ENCODE data around the gene TDP2.
"Not testable (repeated sequence)": the region's sequence is repeated elsewhere in the genome, so short reads cannot be mapped to it uniquely, and the experiment has no call there.

Gene TDP2

GRCh38 chr6:24663189-24663588 is 3.5 kb downstream of the TDP2 start:
- no peak overlapping the region for H3K27ac ChIP-seq (ENCODE audit: low read depth, low read length)
- H3K4me1 ChIP-seq (ENCODE audit: control insufficient read depth, insufficient read depth, low read length) = peaks cover 26% of the 10 kb centered on the region
- no peak overlapping the region for H3K4me3 ChIP-seq (ENCODE audit: low read depth, low read length)
- no peaks in the 10 kb centered on the region for H3K27me3 ChIP-seq (ENCODE audit: control insufficient read depth, insufficient read depth, low read length)
- H3K9ac ChIP-seq (ENCODE audit: low read length) = no peak overlapping the region
- 0 out of 2 replicates have a peak, but pooled peaks cover 2% of the 10 kb centered on the region for H3K9me3 ChIP-seq (ENCODE audit: control insufficient read depth, insufficient read depth, low read depth, low read length)
- H3K36me3 ChIP-seq (ENCODE audit: control insufficient read depth, insufficient read depth, low read length) = peaks cover 37% of the 10 kb centered on the region

- Histone ChIP-seq H3K36me3 (ENCODE audit: control insufficient read depth, insufficient read depth, low read length) (peaks cover 44% of the 10 kb centered on the region), H3K4me1 (ENCODE audit: control insufficient read depth, insufficient read depth, low read length) (peaks cover 26% of the 10 kb centered on the region), H3K27me3 (ENCODE audit: control insufficient read depth, insufficient read depth, low read length) (no peaks in the 10 kb centered on the region), H3K4me3 (ENCODE audit: low read depth, low read length) (no peak overlapping the region), H3K9ac (ENCODE audit: low read length) (no peak overlapping the region), H3K9me3 (ENCODE audit: control insufficient read depth, insufficient read depth, low read depth, low read length) (no peaks in the 10 kb centered on the region), H3K27ac (ENCODE audit: low read depth, low read length) (no peak overlapping the region)
Measured at GRCh38 chr6:24662236-24662635, 4.5 kb downstream of the TDP2 start.

GRCh38 chr6:24661759-24662158 is 4.9 kb downstream of the TDP2 start:
- H3K9me3 ChIP-seq (ENCODE audit: control insufficient read depth, insufficient read depth, low read depth, low read length); H3K4me3 ChIP-seq (ENCODE audit: low read depth, low read length); H3K9ac ChIP-seq (ENCODE audit: low read length); H3K27me3 ChIP-seq (ENCODE audit: control insufficient read depth, insufficient read depth, low read length); H3K27ac ChIP-seq (ENCODE audit: low read depth, low read length): not testable (repeated sequence)
- peaks cover 26% of the 10 kb centered on the region for H3K4me1 ChIP-seq (ENCODE audit: control insufficient read depth, insufficient read depth, low read length)
- H3K36me3 ChIP-seq (ENCODE audit: control insufficient read depth, insufficient read depth, low read length) = peaks cover 47% of the 10 kb centered on the region

GRCh38 chr6:24660105-24660504 is 6.6 kb downstream of the TDP2 start:
- H3K9me3 ChIP-seq (ENCODE audit: control insufficient read depth, insufficient read depth, low read depth, low read length) = no peaks in the 10 kb centered on the region
- H3K27me3 ChIP-seq (ENCODE audit: control insufficient read depth, insufficient read depth, low read length) = no peaks in the 10 kb centered on the region
- H3K4me1 ChIP-seq (ENCODE audit: control insufficient read depth, insufficient read depth, low read length) = peaks cover 20% of the 10 kb centered on the region
- H3K36me3 ChIP-seq (ENCODE audit: control insufficient read depth, insufficient read depth, low read length) = peaks cover 48% of the 10 kb centered on the region
- H3K4me3 ChIP-seq (ENCODE audit: low read depth, low read length) = no peak overlapping the region
- 0 out of 2 replicates have a peak overlapping the region, but pooled peaks have one; percentile 53 for H3K27ac ChIP-seq (ENCODE audit: low read depth, low read length)
- no peak overlapping the region for H3K9ac ChIP-seq (ENCODE audit: low read length)

- Histone ChIP-seq H3K9me3 (ENCODE audit: control insufficient read depth, insufficient read depth, low read depth, low read length) (no peaks in the 10 kb centered on the region), H3K4me1 (ENCODE audit: control insufficient read depth, insufficient read depth, low read length) (peaks cover 18% of the 10 kb centered on the region), H3K4me3 (ENCODE audit: low read depth, low read length) (no peak overlapping the region), H3K27me3 (ENCODE audit: control insufficient read depth, insufficient read depth, low read length) (no peaks in the 10 kb centered on the region), H3K27ac (ENCODE audit: low read depth, low read length) (peak overlapping the region; percentile 53), H3K9ac (ENCODE audit: low read length) (no peak overlapping the region), H3K36me3 (ENCODE audit: control insufficient read depth, insufficient read depth, low read length) (peaks cover 44% of the 10 kb centered on the region)
Measured at GRCh38 chr6:24659561-24659960, 7.1 kb downstream of the TDP2 start.

GRCh38 chr6:24658573-24659560 is 7.8 kb downstream of the TDP2 start:
- H3K4me3 ChIP-seq (ENCODE audit: low read depth, low read length) = no peak overlapping the region
- peaks cover 18% of the 10 kb centered on the region for H3K4me1 ChIP-seq (ENCODE audit: control insufficient read depth, insufficient read depth, low read length)
- no peaks in the 10 kb centered on the region for H3K27me3 ChIP-seq (ENCODE audit: control insufficient read depth, insufficient read depth, low read length)
- no peaks in the 10 kb centered on the region for H3K9me3 ChIP-seq (ENCODE audit: control insufficient read depth, insufficient read depth, low read depth, low read length)
- peaks cover 44% of the 10 kb centered on the region for H3K36me3 ChIP-seq (ENCODE audit: control insufficient read depth, insufficient read depth, low read length)
- peak overlapping the region; percentile 53 for H3K27ac ChIP-seq (ENCODE audit: low read depth, low read length)
- H3K9ac ChIP-seq (ENCODE audit: low read length) = no peak overlapping the region

GRCh38 chr6:24655215-24655614 is 11.5 kb downstream of the TDP2 start:
- Histone ChIP-seq H3K9me3 (ENCODE audit: control insufficient read depth, insufficient read depth, low read depth, low read length) (no peaks in the 10 kb centered on the region), H3K27ac (ENCODE audit: low read depth, low read length) (no peak overlapping the region), H3K27me3 (ENCODE audit: control insufficient read depth, insufficient read depth, low read length) (no peaks in the 10 kb centered on the region), H3K36me3 (ENCODE audit: control insufficient read depth, insufficient read depth, low read length) (peaks cover 60% of the 10 kb centered on the region), H3K4me1 (ENCODE audit: control insufficient read depth, insufficient read depth, low read length) (peaks cover 18% of the 10 kb centered on the region), H3K9ac (ENCODE audit: low read length) (no peak overlapping the region), H3K4me3 (ENCODE audit: low read depth, low read length) (no peak overlapping the region)

- no peak overlapping the region for H3K27ac ChIP-seq (ENCODE audit: low read depth, low read length)
- H3K36me3 ChIP-seq (ENCODE audit: control insufficient read depth, insufficient read depth, low read length) = peaks cover 50% of the 10 kb centered on the region
- no peaks in the 10 kb centered on the region for H3K9me3 ChIP-seq (ENCODE audit: control insufficient read depth, insufficient read depth, low read depth, low read length)
- peaks cover 6% of the 10 kb centered on the region; the same call in 1 of the 2 replicates for H3K4me1 ChIP-seq (ENCODE audit: control insufficient read depth, insufficient read depth, low read length)
- peaks cover 4% of the 10 kb centered on the region for H3K27me3 ChIP-seq (ENCODE audit: control insufficient read depth, insufficient read depth, low read length)
- H3K9ac ChIP-seq (ENCODE audit: low read length) = no peak overlapping the region
- H3K4me3 ChIP-seq (ENCODE audit: low read depth, low read length) = no peak overlapping the region
Measured at GRCh38 chr6:24650365-24650764, 16.3 kb downstream of the TDP2 start.

- no peak overlapping the region for H3K27ac ChIP-seq (ENCODE audit: low read depth, low read length)
- H3K36me3 ChIP-seq (ENCODE audit: control insufficient read depth, insufficient read depth, low read length) = peaks cover 48% of the 10 kb centered on the region
Measured at GRCh38 chr6:24649691-24650090, 17.0 kb downstream of the TDP2 start.

GRCh38 chr6:24648276-24648675 is 18.4 kb downstream of the TDP2 start:
- Histone ChIP-seq H3K36me3 (ENCODE audit: control insufficient read depth, insufficient read depth, low read length) (peaks cover 36% of the 10 kb centered on the region), H3K9me3 (ENCODE audit: control insufficient read depth, insufficient read depth, low read depth, low read length) (no peaks in the 10 kb centered on the region), H3K9ac (ENCODE audit: low read length) (no peak overlapping the region), H3K4me1 (ENCODE audit: control insufficient read depth, insufficient read depth, low read length) (peaks cover 8% of the 10 kb centered on the region; the same call in 1 of the 2 replicates), H3K27ac (ENCODE audit: low read depth, low read length) (no peak overlapping the region), H3K4me3 (ENCODE audit: low read depth, low read length) (no peak overlapping the region), H3K27me3 (ENCODE audit: control insufficient read depth, insufficient read depth, low read length) (peaks cover 21% of the 10 kb centered on the region)

More at GRCh38 chr6:24649691-24650090, 17.0 kb downstream of the TDP2 start:
- H3K4me3 ChIP-seq (ENCODE audit: low read depth, low read length) = no peak overlapping the region
- no peak overlapping the region for H3K9ac ChIP-seq (ENCODE audit: low read length)
- no peaks in the 10 kb centered on the region for H3K9me3 ChIP-seq (ENCODE audit: control insufficient read depth, insufficient read depth, low read depth, low read length)
- H3K27me3 ChIP-seq (ENCODE audit: control insufficient read depth, insufficient read depth, low read length) = peaks cover 11% of the 10 kb centered on the region
- peaks cover 8% of the 10 kb centered on the region; the same call in 1 of the 2 replicates for H3K4me1 ChIP-seq (ENCODE audit: control insufficient read depth, insufficient read depth, low read length)

GRCh38 chr6:24646771-24647170 is 19.9 kb downstream of the TDP2 start:
- Histone ChIP-seq H3K9me3 (ENCODE audit: control insufficient read depth, insufficient read depth, low read depth, low read length) (no peaks in the 10 kb centered on the region), H3K4me1 (ENCODE audit: control insufficient read depth, insufficient read depth, low read length) (peaks cover 8% of the 10 kb centered on the region; the same call in 1 of the 2 replicates), H3K36me3 (ENCODE audit: control insufficient read depth, insufficient read depth, low read length) (peaks cover 22% of the 10 kb centered on the region), H3K27ac (ENCODE audit: low read depth, low read length) (no peak overlapping the region), H3K27me3 (ENCODE audit: control insufficient read depth, insufficient read depth, low read length) (peaks cover 21% of the 10 kb centered on the region), H3K9ac (ENCODE audit: low read length) (no peak overlapping the region), H3K4me3 (ENCODE audit: low read depth, low read length) (peak overlapping the region; percentile 86; the same call in 1 of the 2 replicates)
